Esophagus squamous epithelium (tissue), 5 donors: ENCODE results near the gene ADARB2. TPM values are rescaled to one million over a fixed set of nuclear protein-coding genes. Genes with fewer than 3 reads are reported as not detected.

ENCODE experiments used
- DNase-seq: peaks from one replicate; lab custom pipeline; 2025; lab: John Stamatoyannopoulos, UW
- H3K27ac ChIP-seq, 4 donors: fragments of 200-600 bp; sonication (generic); one replicate each; pipeline ENCODE4 v1.5.1; 2016 to 2019; ENCODE audit warnings: mild to moderate bottlenecking in 1 of 4
- H3K27me3 ChIP-seq, 4 donors: fragments of 200-600 bp; sonication (generic); 1 replicate in 3 of 4; 2 replicates in 1 of 4; pipeline versions ENCODE4 v1.5.1 to v1.6.0; 2017 to 2021; ENCODE audit warnings: antibody characterized with exemption in 1 of 4
- H3K36me3 ChIP-seq, 3 donors: fragments of 200-600 bp; sonication (generic); one replicate each; pipeline ENCODE4 v1.5.1; 2016 to 2019
- H3K4me1 ChIP-seq, 3 donors: fragments of 200-600 bp; sonication (generic); one replicate each; pipeline ENCODE4 v1.5.1; 2017 to 2019
- H3K4me3 ChIP-seq, 4 donors: fragments of 200-600 bp; sonication (generic); 1 replicate in 3 of 4; 2 replicates in 1 of 4; pipeline ENCODE4 v1.5.1; 2016 to 2019; ENCODE audit warnings: mild to moderate bottlenecking in 2 of 4, moderate library complexity in 1 of 4
- H3K9me3 ChIP-seq, 3 donors: fragments of 200-600 bp; sonication (generic); one replicate each; pipeline ENCODE4 v1.5.1; 2016 to 2019
- CTCF ChIP-seq, 6 experiments: fragments of 450-650 bp in 4 of 6; fragments of 200-600 bp in 2 of 6; sonication (generic) in 2 of 6; IDR thresholded peaks; one replicate each; pipeline ENCODE4 v1.5.1; 2016 to 2019; ENCODE audit warnings: antibody characterized with exemption in 6 of 6, mild to moderate bottlenecking in 4 of 6, moderate library complexity in 4 of 6
- POLR2A ChIP-seq, 4 donors: fragments of 450-650 bp; IDR thresholded peaks; one replicate each; pipeline ENCODE4 v1.6.1; 2017; ENCODE audit warnings: antibody characterized with exemption in 4 of 4, mild to moderate bottlenecking in 4 of 4, moderate library complexity in 3 of 4
- WGBS, 2 donors: methylation state at CpG; one replicate each; pipeline ENCODE4 v1.1.5; 2018; 5-methylcytosine and 5-hydroxymethylcytosine counted together
- intact Hi-C: fragments of 100-400 bp; cut with DNase I; formaldehyde crosslinking; loops from one replicate; pipeline ENCODE4 v1.15.0; 2022
- total RNA-seq, 4 donors: library from RNA; depleted of rRNA; stranded (reverse); fragments of >200 nt; gene quantifications; one replicate each; pipeline ENCODE4 v1.1.0, GENCODE V29; 2016
- donor health status: DM: yes; HTN: yes; CAD: no.

The ADARB2 gene
- total RNA-seq, 4 donors from 2014 or later: 0.21 to 3.5 (median 1.5) TPM

DNA sequence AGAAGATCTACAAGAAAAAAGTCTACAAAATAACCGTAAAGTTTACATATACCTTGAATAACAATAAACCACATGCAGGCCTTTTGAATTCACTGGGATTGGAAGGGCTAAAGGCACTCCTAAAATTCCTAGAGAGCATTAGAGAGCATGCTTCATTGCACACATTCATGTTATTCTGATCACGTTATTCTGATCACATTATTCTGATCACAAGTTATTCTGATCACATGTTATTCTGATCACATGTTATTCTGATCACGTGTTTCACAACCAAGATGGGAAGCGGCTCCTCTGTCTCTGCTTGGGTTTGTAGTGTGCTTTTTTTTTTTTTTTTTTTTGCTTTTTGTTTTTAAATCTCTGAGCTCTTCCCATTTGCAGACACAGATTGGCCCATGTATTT lies 20.5 kb downstream of the ADARB2 start:
- Histone ChIP-seq H3K4me1 (peaks cover 0 to 9% (median 0%) of the 10 kb centered on the region in 3 donors), H3K4me3 (no peak overlapping the region), H3K9me3 (no peaks in the 10 kb centered on the region), H3K36me3 (no peaks in the 10 kb centered on the region), H3K27ac (no peak overlapping the region), H3K27me3 (peaks cover 0 to 28% (median 0%) of the 10 kb centered on the region in 4 donors)
- 73 to 81% methylated on average over 4 of the region's 4 CpGs for WGBS, 2 donors
- intact Hi-C loops: no loop called here
- DNase-seq: no peak
- TF ChIP-seq POLR2A (IDR thresholded peaks at IDR 0.05) (no peak), CTCF (IDR thresholded peaks at IDR 0.05) (no peak)

- no peak for DNase-seq
- Histone ChIP-seq H3K27ac (no peak overlapping the region), H3K9me3 (no peaks in the 10 kb centered on the region), H3K36me3 (no peaks in the 10 kb centered on the region), H3K27me3 (peaks cover 0 to 32% (median 0%) of the 10 kb centered on the region in 4 donors), H3K4me3 (no peak overlapping the region), H3K4me1 (peaks cover 0 to 9% (median 0%) of the 10 kb centered on the region in 3 donors)
- intact Hi-C loops: no loop called here
- WGBS, 2 donors: 24% methylated on average over 8 to 18 of the region's 18 CpGs
- no peak for TF ChIP-seq POLR2A (IDR thresholded peaks at IDR 0.05)
- TF ChIP-seq CTCF (IDR thresholded peaks at IDR 0.05): peak in 5 of 6 experiments; percentile 19 to 58 (median 31)
These were observed 21.5 kb downstream of the ADARB2 start for GRCh38 chr10:1715821-1716220.

DNA sequence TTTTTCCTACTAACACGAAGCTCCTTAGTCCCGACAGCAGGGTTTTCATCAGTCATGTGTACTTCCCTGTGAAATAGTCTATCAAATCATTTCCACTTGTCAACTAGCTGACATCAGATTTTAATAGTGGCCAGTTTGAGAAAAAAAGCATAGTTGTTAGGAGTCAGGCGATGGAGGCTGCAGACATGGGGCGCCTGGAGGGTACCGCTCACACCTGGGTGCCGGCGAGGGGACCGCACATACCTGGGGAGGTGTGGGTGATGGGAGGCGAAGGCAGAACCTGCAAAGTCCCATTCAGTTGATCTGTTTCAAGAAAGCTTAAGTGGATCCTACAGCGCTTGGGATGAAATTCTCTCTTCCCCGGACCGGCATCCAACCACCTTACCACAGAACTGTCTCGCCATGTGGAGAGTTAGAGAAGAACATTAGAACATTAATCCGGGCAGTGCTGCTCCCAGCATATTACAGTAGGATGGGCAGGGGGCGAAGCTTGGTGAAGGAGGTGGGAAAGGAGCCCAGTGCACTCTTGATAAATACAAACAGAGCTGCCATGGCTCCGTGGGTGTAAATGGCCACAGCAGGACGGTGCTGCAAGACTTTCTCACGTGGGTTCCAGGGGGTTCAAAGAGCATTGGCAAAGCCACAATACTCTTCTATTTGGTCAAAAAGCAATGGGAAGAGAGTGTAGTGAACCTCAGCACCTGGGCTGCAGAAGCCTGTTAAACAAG lies 24.2 kb downstream of the ADARB2 start:
- intact Hi-C loops: no loop called here
- Histone ChIP-seq H3K36me3 (no peaks in the 10 kb centered on the region), H3K27me3 (peaks cover 0 to 26% (median 0%) of the 10 kb centered on the region in 4 donors), H3K4me3 (no peak overlapping the region), H3K27ac (no peak overlapping the region), H3K9me3 (no peaks in the 10 kb centered on the region), H3K4me1 (peaks cover 0 to 9% (median 0%) of the 10 kb centered on the region in 3 donors)
- whole genome bisulfite sequencing, 2 donors: 85 to 92% methylated on average over 8 to 16 of the region's 18 CpGs
- DNase-seq: no peak
- TF ChIP-seq POLR2A (IDR thresholded peaks at IDR 0.05) (no peak), CTCF (IDR thresholded peaks at IDR 0.05) (no peak)

- no peak for DNase-seq
- H3K4me3 ChIP-seq: no peak overlapping the region
- 60 to 73% methylated on average over 4 of the region's 7 CpGs for WGBS, 2 donors
- H3K27me3 ChIP-seq: peaks cover 0 to 19% (median 0%) of the 10 kb centered on the region in 4 donors
- no peaks in the 10 kb centered on the region for H3K36me3 ChIP-seq
- no peak overlapping the region for H3K27ac ChIP-seq
- H3K4me1 ChIP-seq: peaks cover 0 to 9% (median 0%) of the 10 kb centered on the region in 3 donors
- intact Hi-C loops: no loop called here
- TF ChIP-seq POLR2A (IDR thresholded peaks at IDR 0.05) (no peak), CTCF (IDR thresholded peaks at IDR 0.05) (no peak)
- H3K9me3 ChIP-seq: no peaks in the 10 kb centered on the region
These were observed 25.0 kb downstream of the ADARB2 start for GRCh38 chr10:1712314-1712713.

DNA sequence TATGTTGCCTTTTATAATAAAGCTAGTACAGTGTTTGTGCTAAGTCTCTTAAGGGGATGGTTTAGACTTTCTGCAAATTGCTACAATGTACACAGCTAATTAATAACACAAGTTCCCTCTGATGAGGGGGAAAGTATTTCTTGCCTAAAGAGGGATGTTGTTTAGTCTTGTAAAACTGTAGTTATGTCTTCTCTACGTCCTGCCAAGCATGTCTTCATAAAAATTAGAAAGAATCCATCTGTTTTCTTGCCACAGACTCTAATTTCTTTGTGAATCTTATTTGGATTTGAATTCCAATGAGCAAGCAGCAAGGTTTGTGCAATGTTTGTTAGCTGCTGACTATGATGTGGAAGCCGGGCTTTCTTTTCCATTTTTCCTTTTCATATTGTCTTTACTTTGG lies 28.2 kb downstream of the ADARB2 start:
- no peak for DNase-seq
- H3K4me3 ChIP-seq: no peak overlapping the region
- 30 to 51% methylated on average over 2 of the region's 2 CpGs for WGBS, 2 donors
- TF ChIP-seq POLR2A (IDR thresholded peaks at IDR 0.05): no peak
- TF ChIP-seq CTCF (IDR thresholded peaks at IDR 0.05): no peak
- intact Hi-C loops: no loop called here
- H3K27ac ChIP-seq: no peak overlapping the region
- no peaks in the 10 kb centered on the region for H3K4me1 ChIP-seq
- H3K27me3 ChIP-seq: peaks cover 0 to 11% (median 0%) of the 10 kb centered on the region in 4 donors
- H3K9me3 ChIP-seq: no peaks in the 10 kb centered on the region
- H3K36me3 ChIP-seq: no peaks in the 10 kb centered on the region
